Activated naive CD4-positive, alpha-beta T cell treated with anti-CD3 and anti-CD28 coated beads, Interleukin-2, amount 10 ng/mL, durations not matched to agents 7 days and 5 days (primary cell): ENCODE results near the gene PSD4.

ENCODE experiments used
- CTCF ChIA-PET: fragments of 350-600 bp; sonication (Branson Sonifier 250); formaldehyde crosslinking; loops from one replicate; lab custom pipeline; 2021; ENCODE audit warnings: antibody characterized with exemption; lab: Charles Lee
- DNase-seq: peaks from one replicate; pipeline ENCODE4 v3.0.0-alpha.2; 2020
- H3K27ac Mint-ChIP-seq: one replicate; pipeline ENCODE4 v1.8.0; 2021; ENCODE audit warnings: mild to moderate bottlenecking, moderate library complexity, mixed read lengths
- H3K27me3 Mint-ChIP-seq: one replicate; pipeline ENCODE4 v1.8.0; 2021; ENCODE audit warnings: mild to moderate bottlenecking, mixed read lengths
- H3K36me3 Mint-ChIP-seq: one replicate; pipeline ENCODE4 v1.8.0; 2021; ENCODE audit warnings: mixed read lengths
- H3K4me1 Mint-ChIP-seq: one replicate; pipeline ENCODE4 v1.8.0; 2021; ENCODE audit warnings: mixed read lengths
- H3K4me3 Mint-ChIP-seq: one replicate; pipeline ENCODE4 v1.8.0; 2021; ENCODE audit warnings: mild to moderate bottlenecking, moderate library complexity, mixed read lengths
- H3K9me3 Mint-ChIP-seq: one replicate; pipeline ENCODE4 v1.8.0; 2021; ENCODE audit warnings: mixed read lengths

Gene PSD4

GRCh38 chr2:113178891-113179290, 5.1 kb downstream of the PSD4 start:
- DNase-seq = peak; percentile 45
- H3K4me3 Mint-ChIP-seq = peak overlapping the region; percentile 86
- H3K36me3 Mint-ChIP-seq = peaks cover 82% of the 10 kb centered on the region
- H3K9me3 Mint-ChIP-seq = no peaks in the 10 kb centered on the region
- peaks cover 79% of the 10 kb centered on the region for H3K4me1 Mint-ChIP-seq
- H3K27ac Mint-ChIP-seq = peak overlapping the region; percentile 73
- CTCF ChIA-PET = interaction anchor here (1.8 to 14.1 kb wide), 2 partner anchors 22 to 40 kb away, joined by 8 to 220 read pairs; no protein-coding TSS in a partner anchor
- H3K27me3 Mint-ChIP-seq = no peaks in the 10 kb centered on the region

GRCh38 chr2:113179446-113180045, 5.8 kb downstream of the PSD4 start:
- peaks cover 81% of the 10 kb centered on the region for H3K4me1 Mint-ChIP-seq
- CTCF ChIA-PET = interaction anchor here (1.0 to 14.1 kb wide), 7 partner anchors 17 to 99 kb away, joined by 3 to 220 read pairs (median 10); no protein-coding TSS in a partner anchor
- H3K36me3 Mint-ChIP-seq = peaks cover 84% of the 10 kb centered on the region
- no peaks in the 10 kb centered on the region for H3K9me3 Mint-ChIP-seq
- no peaks in the 10 kb centered on the region for H3K27me3 Mint-ChIP-seq
- peak overlapping the region; percentile 86 for H3K4me3 Mint-ChIP-seq
- H3K27ac Mint-ChIP-seq = peak overlapping the region; percentile 88
- no peak for DNase-seq

- Mint-ChIP-seq H3K9me3 (no peaks in the 10 kb centered on the region), H3K27me3 (no peaks in the 10 kb centered on the region), H3K36me3 (peaks cover 85% of the 10 kb centered on the region), H3K4me3 (peak overlapping the region; percentile 86), H3K4me1 (peaks cover 85% of the 10 kb centered on the region), H3K27ac (peak overlapping the region; percentile 88)
- DNase-seq = peak; percentile 19
- CTCF ChIA-PET = interaction anchor here (0.6 to 14.1 kb wide), 12 partner anchors 15 to 100 kb away, joined by 3 to 220 read pairs (median 4); no protein-coding TSS in a partner anchor
Observed at GRCh38 chr2:113180131-113180946, 6.6 kb downstream of the PSD4 start.

GRCh38 chr2:113181258-113182051, 7.7 kb downstream of the PSD4 start:
- CTCF ChIA-PET = interaction anchor here (0.9 to 14.1 kb wide), 7 partner anchors 15 to 101 kb away, joined by 4 to 220 read pairs (median 10); no protein-coding TSS in a partner anchor
- H3K4me1 Mint-ChIP-seq = peaks cover 91% of the 10 kb centered on the region
- H3K36me3 Mint-ChIP-seq = peaks cover 86% of the 10 kb centered on the region
- H3K4me3 Mint-ChIP-seq = peak overlapping the region; percentile 86
- peak; percentile 49 for DNase-seq
- H3K27ac Mint-ChIP-seq = peak overlapping the region; percentile 88
- no peaks in the 10 kb centered on the region for H3K27me3 Mint-ChIP-seq
- no peaks in the 10 kb centered on the region for H3K9me3 Mint-ChIP-seq

- no peak overlapping the region for H3K4me3 Mint-ChIP-seq
Observed at GRCh38 chr2:113182471-113183260, 8.9 kb downstream of the PSD4 start.

GRCh38 chr2:113183264-113183663, 9.5 kb downstream of the PSD4 start:
- DNase-seq = no peak
- H3K27me3 Mint-ChIP-seq = no peaks in the 10 kb centered on the region
- H3K4me1 Mint-ChIP-seq = peaks cover 85% of the 10 kb centered on the region
- H3K4me3 Mint-ChIP-seq = no peak overlapping the region
- no peak overlapping the region for H3K27ac Mint-ChIP-seq
- H3K9me3 Mint-ChIP-seq = no peaks in the 10 kb centered on the region
- peaks cover 79% of the 10 kb centered on the region for H3K36me3 Mint-ChIP-seq
- CTCF ChIA-PET = interaction anchor here (0.9 to 14.1 kb wide), 7 partner anchors 9 to 103 kb away, joined by 3 to 220 read pairs (median 5); partner anchors contain the start of gene PSD4

More at GRCh38 chr2:113182471-113183260, 8.9 kb downstream of the PSD4 start:
- H3K4me1 Mint-ChIP-seq = peaks cover 86% of the 10 kb centered on the region
- H3K27ac Mint-ChIP-seq = peak overlapping the region; percentile 14
- no peaks in the 10 kb centered on the region for H3K9me3 Mint-ChIP-seq
- H3K36me3 Mint-ChIP-seq = peaks cover 81% of the 10 kb centered on the region
- CTCF ChIA-PET = interaction anchor here (0.9 to 14.1 kb wide), 5 partner anchors 14 to 103 kb away, joined by 3 to 220 read pairs (median 5); no protein-coding TSS in a partner anchor
- peak; percentile 17 for DNase-seq
- H3K27me3 Mint-ChIP-seq = no peaks in the 10 kb centered on the region

GRCh38 chr2:113183703-113184102, 9.9 kb downstream of the PSD4 start:
- Mint-ChIP-seq H3K27ac (no peak overlapping the region), H3K4me1 (peaks cover 81% of the 10 kb centered on the region), H3K9me3 (no peaks in the 10 kb centered on the region), H3K36me3 (peaks cover 75% of the 10 kb centered on the region), H3K27me3 (no peaks in the 10 kb centered on the region), H3K4me3 (no peak overlapping the region)
- DNase-seq = peak; percentile 15
- CTCF ChIA-PET = interaction anchor here (1.0 to 14.1 kb wide), 6 partner anchors 9 to 104 kb away, joined by 3 to 220 read pairs (median 6); partner anchors contain the start of gene PSD4

GRCh38 chr2:113184531-113185230, 10.9 kb downstream of the PSD4 start:
- Mint-ChIP-seq H3K4me1 (peaks cover 78% of the 10 kb centered on the region), H3K27me3 (no peaks in the 10 kb centered on the region), H3K9me3 (no peaks in the 10 kb centered on the region), H3K36me3 (peaks cover 74% of the 10 kb centered on the region), H3K27ac (no peak overlapping the region), H3K4me3 (peak overlapping the region; percentile 29)
- DNase-seq = peak; percentile 7
- CTCF ChIA-PET = interaction anchor here (1.4 to 14.1 kb wide), 3 partner anchors 10 to 46 kb away, joined by 5 to 220 read pairs (median 7); partner anchors contain the start of gene PSD4

GRCh38 chr2:113185664-113186432, 12.1 kb downstream of the PSD4 start:
- CTCF ChIA-PET = interaction anchor here (0.9 kb wide), 1 partner anchor 49 kb away, joined by 3 read pairs; no protein-coding TSS in a partner anchor
- H3K4me1 Mint-ChIP-seq = peaks cover 75% of the 10 kb centered on the region
- peaks cover 73% of the 10 kb centered on the region for H3K36me3 Mint-ChIP-seq
- H3K27me3 Mint-ChIP-seq = no peaks in the 10 kb centered on the region
- DNase-seq = peak; percentile 5
- no peak overlapping the region for H3K4me3 Mint-ChIP-seq
- H3K9me3 Mint-ChIP-seq = no peaks in the 10 kb centered on the region
- H3K27ac Mint-ChIP-seq = no peak overlapping the region

- peak; percentile 3 for DNase-seq
- peak overlapping the region; percentile 33 for H3K27ac Mint-ChIP-seq
- no peaks in the 10 kb centered on the region for H3K27me3 Mint-ChIP-seq
- no peaks in the 10 kb centered on the region for H3K9me3 Mint-ChIP-seq
- H3K4me3 Mint-ChIP-seq = no peak overlapping the region
- CTCF ChIA-PET = interaction anchor here (0.9 kb wide), 1 partner anchor 50 kb away, joined by 3 read pairs; no protein-coding TSS in a partner anchor
- H3K4me1 Mint-ChIP-seq = peaks cover 71% of the 10 kb centered on the region
- H3K36me3 Mint-ChIP-seq = peaks cover 72% of the 10 kb centered on the region
Observed at GRCh38 chr2:113186433-113186796, 12.6 kb downstream of the PSD4 start.

GRCh38 chr2:113187771-113188170, 14.0 kb downstream of the PSD4 start:
- H3K4me3 Mint-ChIP-seq = no peak overlapping the region
- no peaks in the 10 kb centered on the region for H3K9me3 Mint-ChIP-seq
- no peak for DNase-seq
- peaks cover 61% of the 10 kb centered on the region for H3K4me1 Mint-ChIP-seq
- CTCF ChIA-PET = interaction anchor here (1.2 kb wide), 1 partner anchor 108 kb away, joined by 3 read pairs; no protein-coding TSS in a partner anchor
- H3K27me3 Mint-ChIP-seq = no peaks in the 10 kb centered on the region
- no peak overlapping the region for H3K27ac Mint-ChIP-seq
- peaks cover 64% of the 10 kb centered on the region for H3K36me3 Mint-ChIP-seq

GRCh38 chr2:113190871-113191270, 17.1 kb downstream of the PSD4 start:
- H3K4me3 Mint-ChIP-seq = no peak overlapping the region
- peak overlapping the region; percentile 24 for H3K27ac Mint-ChIP-seq
- H3K36me3 Mint-ChIP-seq = peaks cover 75% of the 10 kb centered on the region

More at GRCh38 chr2:113190871-113191270, 17.1 kb downstream of the PSD4 start:
- CTCF ChIA-PET = interaction anchor here (1.1 to 2.5 kb wide), 5 partner anchors 13 to 114 kb away, joined by 3 to 8 read pairs (median 5); partner anchors contain the start of gene PSD4
- peaks cover 68% of the 10 kb centered on the region for H3K4me1 Mint-ChIP-seq
- H3K27me3 Mint-ChIP-seq = no peaks in the 10 kb centered on the region
- H3K9me3 Mint-ChIP-seq = no peaks in the 10 kb centered on the region
- no peak for DNase-seq
